Fibroblast of skin of scalp (primary cell): ENCODE data around the gene PLP2.
"Not testable (repeated sequence)": the region's sequence is repeated elsewhere in the genome, so short reads cannot be mapped to it uniquely, and the experiment has no call there.

Source experiments
- DNase-seq: peaks from one replicate; pipeline ENCODE4 v3.0.0-alpha.2; 2013

The PLP2 gene

GRCh38 chrX:49163555-49164419 lies 7.9 kb upstream of the PLP2 start:
- peak; percentile 83 for DNase-seq

DNA sequence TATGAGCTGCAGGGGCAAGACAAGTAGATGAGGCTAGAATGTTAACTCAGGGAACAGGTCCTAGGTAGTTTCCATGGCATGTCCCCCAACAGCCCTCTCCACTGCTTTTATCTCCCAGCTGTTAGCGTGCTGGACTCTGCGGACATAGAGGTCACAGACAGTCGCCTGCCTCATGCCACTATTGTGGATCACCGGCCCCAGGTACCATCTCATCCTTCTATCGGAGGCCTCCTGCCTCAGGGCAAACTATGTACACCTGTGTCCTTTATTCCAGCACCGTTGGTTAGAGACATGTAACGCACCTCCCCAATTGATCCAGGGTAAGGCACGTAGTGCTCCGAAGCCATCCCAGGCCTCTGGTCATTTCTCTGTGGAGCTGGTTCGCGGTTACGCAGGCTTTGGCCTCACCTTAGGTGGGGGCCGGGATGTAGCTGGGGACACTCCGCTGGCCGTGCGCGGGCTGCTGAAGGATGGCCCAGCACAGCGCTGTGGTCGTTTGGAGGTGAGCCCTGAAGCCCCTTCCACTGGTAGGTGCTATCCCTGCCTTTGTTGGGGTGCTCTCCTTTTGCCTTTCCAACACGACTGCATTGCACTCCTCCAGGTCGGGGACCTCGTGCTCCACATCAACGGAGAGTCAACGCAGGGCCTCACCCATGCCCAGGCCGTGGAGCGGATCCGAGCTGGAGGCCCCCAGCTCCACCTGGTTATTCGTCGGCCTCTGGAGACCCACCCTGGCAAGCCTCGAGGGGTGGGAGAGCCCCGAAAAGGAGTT lies 6.9 kb upstream of the PLP2 start:
- no peak for DNase-seq

DNA sequence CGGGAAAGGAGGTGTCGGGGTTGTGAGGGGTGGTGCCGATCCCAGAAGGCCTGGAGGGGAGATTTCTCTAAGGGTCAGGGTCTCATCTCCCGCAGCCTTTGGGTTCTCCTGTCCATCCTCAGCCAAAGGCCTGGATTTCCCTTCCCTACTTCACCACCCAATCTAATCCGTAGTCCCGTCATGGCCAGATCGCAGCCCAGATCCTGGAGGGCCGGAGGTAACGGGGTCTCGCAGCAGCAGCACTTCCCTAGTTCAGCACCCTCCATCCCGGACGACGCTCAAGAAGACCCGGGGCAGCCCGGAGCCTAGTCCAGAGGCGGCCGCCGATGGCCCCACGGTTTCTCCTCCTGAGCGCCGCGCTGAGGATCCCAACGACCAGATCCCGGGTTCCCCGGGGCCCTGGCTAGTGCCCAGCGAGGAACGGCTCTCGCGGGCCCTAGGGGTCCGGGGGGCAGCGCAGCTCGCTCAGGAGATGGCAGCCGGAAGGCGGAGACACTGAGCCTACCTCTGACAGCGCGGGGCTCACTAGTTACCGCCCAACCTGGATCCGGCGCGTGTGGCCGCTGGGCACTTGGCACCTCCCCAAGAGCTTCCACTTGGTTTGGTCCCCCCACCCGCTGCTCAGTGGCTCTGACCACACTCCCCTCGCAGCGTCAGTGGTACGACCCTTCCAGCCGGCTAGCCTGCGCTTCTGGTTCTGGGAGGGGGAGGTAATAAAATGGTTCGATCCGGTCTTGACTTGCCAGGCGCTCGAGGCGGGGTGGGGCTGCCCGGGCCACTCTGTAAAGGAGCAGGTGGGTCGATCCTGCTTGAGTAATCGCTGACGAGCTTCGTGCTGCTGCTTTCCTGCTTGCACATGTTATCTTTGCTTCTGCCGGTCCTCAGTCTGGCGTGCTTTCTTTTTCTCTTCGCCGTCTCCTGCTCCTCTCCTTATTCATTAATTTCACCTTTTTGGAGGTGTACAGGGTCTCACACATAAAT lies 5.5 kb upstream of the PLP2 start:
- DNase-seq, result peak; percentile 58

- peak; percentile 79 for DNase-seq
These were observed 4.6 kb upstream of the PLP2 start for GRCh38 chrX:49166914-49167739.

DNA sequence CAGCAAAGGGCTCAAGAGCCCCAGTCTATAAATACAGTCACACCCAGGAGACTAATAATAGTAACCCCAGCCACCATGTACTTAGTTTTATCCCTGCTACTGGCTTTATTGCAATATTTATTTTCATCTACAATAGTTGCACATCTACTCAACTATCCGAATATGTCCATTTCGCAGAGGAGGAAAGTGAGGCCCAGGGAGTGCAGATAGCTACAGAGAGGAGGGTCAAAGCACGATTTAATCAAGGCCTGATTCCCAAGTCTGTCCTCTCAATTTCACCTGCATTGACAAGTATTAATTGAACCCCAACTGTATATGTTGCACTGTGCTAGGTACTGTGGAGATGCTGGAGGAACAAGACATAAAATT lies 4.0 kb upstream of the PLP2 start:
- no peak for DNase-seq

GRCh38 chrX:49172280-49172780 lies 632 bp downstream of the PLP2 start:
- DNase-seq, result peak; percentile 44

DNA sequence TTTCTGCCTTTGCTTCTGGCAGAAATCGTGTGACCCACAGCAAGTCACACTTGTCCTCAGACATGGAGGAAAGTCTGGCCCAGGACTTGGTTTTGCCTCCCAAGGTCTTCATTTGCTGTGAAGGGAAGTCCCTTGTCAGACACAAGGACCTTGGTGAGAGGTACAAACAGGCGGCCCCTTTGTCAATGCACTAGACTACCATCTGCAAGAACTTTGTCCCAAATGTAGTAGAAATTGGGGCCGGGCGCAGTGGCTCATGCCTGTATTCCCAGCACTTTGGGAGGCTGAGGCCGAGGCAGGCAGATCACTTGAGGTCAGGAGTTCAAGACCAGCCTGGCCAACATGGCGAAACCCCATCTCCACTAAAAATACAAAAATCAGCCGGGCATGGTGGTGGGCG lies 1.8 kb downstream of the PLP2 start:
- not testable (repeated sequence) for DNase-seq

DNA sequence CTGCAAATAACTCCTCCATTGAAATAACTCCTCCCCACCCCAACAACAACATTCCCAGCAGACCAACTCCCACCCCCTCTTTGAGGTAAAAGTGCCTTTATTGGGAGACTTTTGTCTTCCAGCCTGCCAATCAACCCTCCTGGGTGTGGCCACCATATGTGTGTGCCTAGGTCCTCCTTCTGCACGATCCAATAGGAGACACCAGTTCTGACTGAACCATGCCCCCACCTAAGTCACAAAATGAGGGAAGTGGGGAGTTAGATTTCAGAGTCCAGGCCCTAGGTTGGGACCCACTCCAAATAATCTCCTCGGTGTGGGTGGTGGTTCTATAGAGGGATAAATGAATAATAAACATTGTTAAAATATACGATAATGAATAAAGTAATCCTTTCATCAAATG lies 3.0 kb downstream of the PLP2 start:
- DNase-seq, result no peak

DNA sequence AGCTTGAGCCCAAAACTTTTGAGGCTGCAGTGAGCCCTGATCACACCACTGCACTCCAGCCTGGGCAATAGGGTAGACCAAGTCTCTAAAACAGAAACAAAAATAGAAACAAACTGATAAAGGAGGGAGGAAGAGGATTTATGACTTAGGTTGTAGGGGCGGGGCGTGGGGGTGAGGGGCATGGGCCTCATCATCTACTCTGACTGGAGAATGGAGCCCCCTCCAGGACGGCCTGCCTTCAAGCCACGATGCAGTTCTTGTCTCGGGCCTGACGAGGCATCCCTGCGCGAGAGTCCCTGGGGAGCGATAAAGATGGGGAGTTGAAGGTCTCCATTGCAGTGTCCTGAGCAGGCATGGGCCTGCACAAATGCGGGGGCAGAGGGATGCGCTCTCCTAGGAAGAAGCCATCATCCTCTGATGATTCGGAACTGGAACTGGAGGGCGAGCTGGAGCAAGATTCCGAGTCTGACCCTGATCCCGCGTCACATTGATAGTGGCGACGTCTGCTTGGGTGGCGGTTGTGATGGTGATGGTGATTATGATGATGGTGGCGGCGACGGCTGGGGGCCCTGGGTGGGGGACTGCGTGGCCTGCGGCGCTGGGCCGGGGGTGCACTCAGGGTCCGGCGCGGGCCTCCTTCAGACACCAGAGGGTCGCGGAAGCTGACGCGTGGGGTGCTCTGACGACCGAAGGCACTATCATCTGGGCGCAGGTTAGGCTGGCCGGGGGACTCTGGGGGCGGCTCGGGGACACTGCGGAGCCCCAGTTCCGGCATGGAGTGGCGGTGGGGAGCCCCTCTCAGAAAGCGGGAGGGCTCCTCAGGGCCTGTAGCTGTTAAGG lies 4.0 kb downstream of the PLP2 start:
- no peak for DNase-seq

DNA sequence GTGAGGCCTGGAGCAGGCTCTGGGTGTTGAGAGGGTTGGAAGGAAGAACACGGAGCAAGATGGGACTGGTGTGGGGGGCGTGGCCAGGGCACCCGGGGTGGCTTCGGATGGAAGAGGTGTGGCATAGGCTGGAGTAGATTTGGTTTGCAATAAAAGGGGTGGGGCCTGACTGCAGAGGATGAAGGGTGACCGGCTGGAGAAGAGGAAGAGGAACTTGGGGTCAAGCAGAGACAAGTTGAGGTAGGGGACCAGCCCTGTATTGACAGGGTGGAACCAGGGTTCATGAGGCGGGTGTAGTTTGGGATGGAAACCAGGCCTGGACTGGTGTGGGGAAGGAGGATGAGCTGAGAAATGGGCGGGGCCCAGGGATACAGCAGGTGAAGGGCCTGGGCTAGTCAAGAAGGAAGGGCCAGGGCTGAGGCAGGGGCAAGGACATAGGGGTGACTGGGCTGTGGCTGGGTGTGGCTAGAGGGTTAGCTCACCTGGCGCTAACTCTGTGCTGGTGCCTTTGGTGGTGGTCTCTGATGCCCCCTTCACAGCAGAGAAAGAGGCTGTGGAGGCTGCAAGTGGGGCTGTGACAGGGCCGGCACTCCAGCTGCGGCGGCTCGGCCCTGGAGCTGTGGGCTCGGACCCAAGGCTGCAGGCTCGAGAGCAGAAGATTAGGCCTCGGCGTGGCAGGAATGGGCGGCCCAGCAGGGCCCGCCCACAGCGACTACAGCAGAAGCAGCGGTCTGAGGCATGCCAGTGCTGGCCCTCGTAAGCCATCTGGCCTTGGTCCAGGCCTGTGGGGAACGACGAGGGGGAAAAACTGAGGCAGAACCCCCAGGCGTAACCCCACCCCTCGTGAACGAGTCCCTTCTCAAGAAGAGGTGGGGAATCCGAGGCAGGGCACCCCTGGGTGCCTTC lies 5.0 kb downstream of the PLP2 start:
- DNase-seq, result no peak

DNA sequence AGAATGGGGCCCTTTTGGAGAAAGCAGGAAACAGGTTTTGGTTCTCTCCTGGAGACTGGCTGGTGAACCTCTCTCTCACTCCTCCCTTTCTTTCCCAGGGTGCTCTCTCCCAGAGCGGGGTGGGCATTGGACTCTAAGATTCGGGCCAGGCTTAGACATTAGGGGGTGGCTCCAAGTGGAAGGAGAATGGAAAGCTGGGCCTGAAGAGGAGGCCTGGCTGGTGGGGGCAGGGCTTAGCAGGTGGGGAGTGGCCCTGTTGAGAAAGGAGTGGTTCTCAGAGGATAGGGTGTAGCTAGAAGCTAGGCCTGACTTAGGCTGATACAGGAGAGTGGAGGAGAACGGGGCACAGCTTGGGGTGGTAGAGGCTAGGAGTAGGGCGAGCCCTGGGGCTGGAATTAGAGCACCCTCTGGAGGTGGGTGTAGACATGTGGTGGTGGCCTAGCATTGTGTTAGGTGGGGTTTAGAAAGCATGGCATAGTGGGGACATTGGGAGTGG lies 5.7 kb downstream of the PLP2 start:
- no peak for DNase-seq

DNA sequence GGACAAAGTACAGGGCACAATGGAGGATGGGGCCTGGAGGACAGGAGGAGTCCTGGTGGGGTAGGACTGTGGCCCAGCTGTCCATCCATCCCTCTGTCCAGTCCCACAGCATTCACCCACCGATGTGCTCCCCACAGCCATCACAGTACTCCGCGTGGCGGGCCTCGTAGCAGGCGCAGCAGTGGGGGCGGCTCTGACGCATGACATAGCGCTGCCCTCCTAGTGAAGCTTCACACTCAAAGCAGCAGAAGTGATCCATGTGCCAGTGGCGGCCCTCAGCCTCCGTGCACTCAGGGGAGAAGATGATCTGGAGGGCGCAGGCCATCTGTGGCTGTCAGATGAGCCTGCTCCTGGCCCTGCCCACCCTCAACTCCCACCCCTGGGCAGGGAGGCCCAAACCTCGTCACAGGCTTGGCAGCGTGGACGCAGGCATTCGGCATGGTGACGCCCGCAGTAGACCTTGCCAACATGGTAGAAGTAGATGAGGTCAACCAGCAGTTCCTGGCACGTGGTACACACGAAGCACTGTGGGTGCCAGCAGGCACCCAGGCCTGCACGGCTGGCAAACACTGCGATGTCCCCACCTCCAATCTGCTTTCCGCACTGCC lies 6.3 kb downstream of the PLP2 start:
- no peak for DNase-seq

DNA sequence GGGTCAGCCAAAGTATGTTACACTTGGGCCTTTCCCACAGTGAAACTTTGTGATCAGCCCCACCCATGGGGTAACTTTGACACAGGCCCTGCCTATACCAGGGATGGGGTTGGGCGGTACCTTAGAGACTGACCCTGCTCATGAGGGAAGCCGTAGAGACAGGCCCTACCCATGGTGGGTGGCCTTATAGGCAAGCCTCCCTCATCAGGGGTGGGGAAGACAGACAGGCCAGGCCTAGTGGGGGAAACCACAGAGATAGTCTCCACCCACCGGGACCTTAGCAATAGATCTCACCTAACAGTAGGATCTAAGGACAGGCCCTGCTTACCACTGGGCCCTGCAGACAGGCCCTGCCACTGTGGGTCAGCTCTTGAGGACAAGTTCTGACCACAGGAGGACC lies 6.8 kb downstream of the PLP2 start:
- no peak for DNase-seq

DNA sequence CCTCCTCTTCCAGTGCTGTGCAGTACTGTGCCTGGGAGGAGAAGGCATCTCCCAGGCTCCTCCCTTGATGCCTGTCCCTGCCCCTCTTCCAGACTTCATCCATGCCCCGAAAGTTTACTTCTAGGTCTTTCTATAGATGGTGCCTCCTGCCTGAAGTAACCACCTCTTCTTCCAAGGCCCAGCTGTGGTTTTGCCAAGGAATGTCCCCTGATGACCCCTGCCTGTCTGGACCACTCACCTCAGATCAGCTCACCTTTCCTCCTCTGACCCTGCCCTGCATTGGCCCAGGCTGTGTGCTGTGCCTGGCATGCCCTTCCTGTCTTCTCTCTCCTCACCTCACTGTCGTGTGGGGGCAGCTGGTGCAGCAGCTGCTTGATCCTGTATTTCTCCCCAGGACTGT lies 7.7 kb downstream of the PLP2 start:
- no peak for DNase-seq

- DNase-seq, result no peak
These were observed 12.1 kb downstream of the PLP2 start for GRCh38 chrX:49183701-49184281.

DNA sequence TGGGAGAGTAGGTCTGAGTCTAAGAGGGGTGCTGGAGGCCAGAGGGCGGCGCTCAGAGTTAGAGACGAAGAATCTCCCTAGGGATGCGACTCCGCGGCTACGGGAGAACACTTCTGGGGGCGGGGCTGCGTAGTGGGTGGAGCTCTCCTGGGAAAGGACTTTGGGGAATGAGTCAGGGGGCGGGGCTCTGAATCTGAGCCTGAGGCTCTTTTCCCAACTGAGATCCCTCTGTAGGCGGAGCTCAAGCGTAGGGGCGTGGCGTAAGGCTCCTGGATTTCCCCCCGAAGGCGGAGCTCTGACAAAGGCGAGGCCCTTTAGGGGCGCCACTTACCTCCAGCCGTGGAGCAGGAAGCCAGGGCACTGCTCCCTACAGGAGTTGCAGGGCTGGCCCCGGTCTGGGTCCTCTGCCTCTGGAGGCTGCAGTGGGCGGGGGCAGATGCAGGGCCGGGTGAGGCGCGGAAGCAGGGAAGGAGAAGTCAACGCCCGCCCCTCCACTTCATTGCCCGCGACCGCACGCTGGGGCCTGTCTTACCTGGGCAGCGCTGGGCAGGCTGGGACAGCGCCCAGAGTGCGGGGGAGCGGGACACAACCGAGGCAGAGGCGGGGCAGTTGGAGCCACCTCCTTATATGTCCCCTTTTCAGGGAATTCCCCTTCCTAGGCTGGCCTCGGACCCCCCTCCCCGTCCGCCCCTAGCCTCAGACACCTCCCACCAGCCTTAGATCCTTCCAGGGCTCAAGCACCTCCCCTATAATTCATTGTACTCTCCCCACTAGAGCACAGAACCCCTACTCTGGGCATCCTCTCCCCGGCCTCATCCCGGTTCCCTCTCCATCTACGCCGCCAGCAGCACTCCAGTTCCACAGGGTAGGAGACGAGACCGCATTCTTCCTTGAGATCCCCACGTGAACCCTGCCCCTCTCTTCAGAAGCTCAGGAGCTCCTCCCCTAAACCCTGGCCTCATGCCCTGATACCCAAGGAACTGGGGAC lies 12.9 kb downstream of the PLP2 start:
- peak; percentile 90 for DNase-seq
